HG02973 (cell line): Measurements from ENCODE around the gene EPG5.
"Not testable (repeated sequence)": the region's sequence is repeated elsewhere in the genome, so short reads cannot be mapped to it uniquely, and the experiment has no call there.

Experiments
- ATAC-seq: cut with Tn5 transposase; IDR thresholded peaks from one replicate; pipeline ENCODE4 v1.9.1; 2021; ENCODE audit warnings: moderate library complexity; ENCODE audit not compliant: unreplicated experiment

The EPG5 gene

GRCh38 chr18:45817543-45817942 lies 149.6 kb downstream of the EPG5 start:
- no peak for ATAC-seq

- not testable (repeated sequence) for ATAC-seq
These were observed 152.4 kb downstream of the EPG5 start for GRCh38 chr18:45814733-45815132.

- ATAC-seq, result not testable (repeated sequence)
These were observed 160.0 kb downstream of the EPG5 start for GRCh38 chr18:45807144-45807543.

GRCh38 chr18:45806226-45806625 lies 160.9 kb downstream of the EPG5 start:
- ATAC-seq, result no peak

DNA sequence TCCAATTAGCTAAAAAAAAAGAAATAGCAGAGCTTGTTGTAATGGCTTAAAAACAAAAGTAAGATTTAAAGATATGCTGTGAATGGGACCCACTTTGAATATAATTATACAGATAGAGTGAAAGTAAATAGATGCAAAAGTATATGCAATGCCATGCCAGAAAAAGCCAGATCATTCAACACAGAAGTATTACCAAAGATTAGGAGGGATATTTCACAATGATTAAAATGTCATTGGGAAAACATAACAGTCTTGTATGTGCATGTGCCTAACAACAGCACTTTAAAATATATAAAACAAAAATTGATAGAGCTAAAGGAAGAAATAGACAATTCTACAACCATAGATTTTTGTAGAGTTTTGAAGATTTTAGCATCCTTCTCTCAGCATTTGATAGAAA lies 161.6 kb downstream of the EPG5 start:
- ATAC-seq, result no peak

DNA sequence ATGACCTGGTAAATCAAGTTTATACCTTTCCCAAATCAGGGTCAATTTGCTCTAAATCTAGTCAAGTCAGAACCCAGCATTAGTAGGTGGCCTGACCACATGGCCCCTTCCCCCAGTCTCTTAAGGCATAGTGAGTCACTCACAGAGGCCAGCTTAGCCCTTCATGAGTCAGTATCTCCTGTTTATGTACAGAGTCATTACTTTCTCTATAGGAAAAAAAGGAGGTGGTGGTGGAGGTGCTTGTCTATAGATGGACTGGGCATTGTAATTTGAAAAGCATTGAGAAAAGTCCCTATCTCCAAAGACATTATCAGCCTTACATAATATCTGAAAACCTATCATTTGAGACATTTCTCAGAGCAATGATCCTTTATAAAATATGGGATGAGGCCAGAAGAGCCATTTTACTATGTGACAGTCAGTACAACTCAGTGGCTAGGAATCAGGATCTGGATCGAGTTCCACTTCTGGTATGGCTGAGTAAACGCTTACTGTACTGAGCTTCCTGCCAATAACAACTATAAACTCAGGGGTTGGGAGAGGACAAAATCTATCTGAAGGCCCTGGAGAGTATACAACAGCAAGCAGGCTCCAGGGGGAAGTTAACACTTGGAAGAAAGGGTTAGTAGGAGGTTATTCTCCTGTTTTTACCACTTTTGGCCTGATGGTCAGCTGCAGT lies 164.2 kb downstream of the EPG5 start:
- ATAC-seq, result no peak

DNA sequence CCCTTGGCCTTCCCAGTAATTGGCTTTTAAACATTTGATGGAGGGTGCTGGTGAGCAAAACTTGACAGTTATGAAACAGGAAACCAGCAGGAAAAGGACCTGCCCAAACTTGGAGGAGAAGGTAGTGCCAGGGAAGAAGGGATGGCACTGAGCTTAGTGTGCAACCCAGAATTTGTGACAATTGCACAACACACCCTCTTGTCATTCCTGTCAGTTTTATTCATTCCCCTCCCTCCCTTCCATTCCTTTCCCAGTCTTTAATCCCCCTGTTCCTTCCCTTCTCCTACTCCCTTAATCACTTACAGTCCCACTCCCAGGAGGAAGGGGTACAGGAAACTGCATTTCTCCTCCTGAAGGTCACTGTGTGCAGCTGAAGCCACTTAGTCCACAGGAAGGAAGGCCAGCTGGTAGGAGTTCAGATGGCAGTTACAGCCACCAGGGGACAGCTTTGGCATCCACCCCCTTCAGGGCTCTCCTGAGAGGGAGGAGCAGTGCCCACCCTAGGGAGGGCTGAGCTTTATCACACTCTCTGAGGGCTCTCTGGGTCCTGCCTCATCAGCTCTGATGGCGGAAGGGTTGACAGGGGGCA lies 165.6 kb downstream of the EPG5 start:
- no peak for ATAC-seq
